Dermis microvascular lymphatic vessel endothelial cell (primary cell): ENCODE measurements around the gene GALR1. TPM values are rescaled to one million over a fixed set of nuclear protein-coding genes. Genes with fewer than 3 reads are reported as not detected.

Experiments
- DNase-seq, 2 donors: peaks; one replicate each; pipeline versions ENCODE4 v3.0.0 to v3.0.0-alpha.2; 2010; ENCODE audit warnings: low read depth in 2 of 2
- total RNA-seq: library from RNA; depleted of rRNA; stranded (reverse); fragments of >200 nt; gene quantifications from 2 replicates; pipeline ENCODE4 v1.2.1, GENCODE V29; 2014

The GALR1 gene
- total RNA-seq, 1 donor from 2014 or later, result not detected

GRCh38 chr18:77321823-77322805, 72.5 kb downstream of the GALR1 start:
- no peak for DNase-seq

DNA sequence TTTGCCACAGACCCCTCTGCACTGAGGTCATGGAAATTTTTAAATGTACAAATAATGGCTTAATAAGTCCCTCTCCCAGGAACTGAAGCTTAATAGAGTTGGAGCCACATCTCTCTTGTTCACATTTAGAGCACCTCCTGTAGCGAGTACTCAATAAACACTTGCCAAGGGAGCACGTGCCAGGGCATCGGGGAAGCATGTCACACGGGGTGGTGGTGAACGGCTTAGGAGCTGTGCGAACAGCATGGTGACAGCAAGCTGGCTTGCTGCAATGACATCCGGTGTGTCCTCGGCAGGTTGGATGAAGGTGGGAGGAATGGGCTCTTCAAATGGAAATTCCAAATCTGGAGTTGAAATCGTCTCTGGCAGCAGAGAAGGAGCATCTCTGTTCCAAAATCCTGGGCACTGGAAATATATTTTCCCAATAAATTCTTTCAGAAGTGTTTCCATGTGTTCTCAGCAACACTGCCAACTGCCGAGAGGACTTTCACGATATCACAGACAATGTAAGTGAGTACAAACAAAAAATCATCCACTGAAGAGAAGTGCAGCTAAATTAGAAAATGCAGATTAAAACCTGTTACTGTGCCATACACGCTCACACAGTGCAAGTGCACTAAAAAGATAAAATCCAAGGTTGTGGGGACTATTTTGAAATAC, 74.1 kb downstream of the GALR1 start:
- no peak for DNase-seq

Other genes with a start within 250 kb of the GALR1 start
- 3.9 and 7.0 TPM in 2 replicates for gene MBP, start 117.1 kb upstream of the GALR1 start, total RNA-seq